ENCODE measurements around the gene QPCTL.
A peak's percentile ranks its signal among the peaks of the same experiment; 100 is the strongest.

Gene QPCTL

GRCh38 chr19:45664575-45664974, 27.9 kb upstream of the QPCTL start:
- no peak for TF ChIP-seq CTCF (conservative IDR thresholded peaks at IDR 0.05; ENCODE audit: low read length)
- H3K4me3 ChIP-seq (ENCODE audit: low read length): no peak overlapping the region
- DNase-seq (ENCODE audit: low read depth): peak; percentile 14

GRCh38 chr19:45667620-45668341, 24.7 kb upstream of the QPCTL start, which contains the start of gene GIPR:
Gene GIPR (plus strand): TSS chr19:45668221. CDS start chr19:45669521, 1,300 bp downstream.
- peak; percentile 8 for DNase-seq (ENCODE audit: low read depth)
- H3K4me3 ChIP-seq (ENCODE audit: low read length): peak within 1 kb of the TSS; percentile 63
- TF ChIP-seq CTCF (conservative IDR thresholded peaks at IDR 0.05; ENCODE audit: low read length): no peak

- no peak for TF ChIP-seq CTCF (conservative IDR thresholded peaks at IDR 0.05; ENCODE audit: low read length)
- peak overlapping the region; percentile 63 for H3K4me3 ChIP-seq (ENCODE audit: low read length)
- no peak for DNase-seq (ENCODE audit: low read depth)
Measured at GRCh38 chr19:45668342-45668871, 24.1 kb upstream of the QPCTL start.

- H3K4me3 ChIP-seq (ENCODE audit: low read length): no peak overlapping the region
- no peak for TF ChIP-seq CTCF (conservative IDR thresholded peaks at IDR 0.05; ENCODE audit: low read length)
- DNase-seq (ENCODE audit: low read depth): peak; percentile 42
Measured at GRCh38 chr19:45670670-45671453, 21.6 kb upstream of the QPCTL start.

GRCh38 chr19:45674946-45675345, 17.5 kb upstream of the QPCTL start:
- H3K4me3 ChIP-seq (ENCODE audit: low read length): no peak overlapping the region
- DNase-seq (ENCODE audit: low read depth): no peak
- TF ChIP-seq CTCF (conservative IDR thresholded peaks at IDR 0.05; ENCODE audit: low read length): no peak

- no peak for TF ChIP-seq CTCF (conservative IDR thresholded peaks at IDR 0.05; ENCODE audit: low read length)
- DNase-seq (ENCODE audit: low read depth): no peak
- H3K4me3 ChIP-seq (ENCODE audit: low read length): peak overlapping the region; percentile 22; the same call in 1 of the 2 replicates
Measured at GRCh38 chr19:45676851-45677263, 15.6 kb upstream of the QPCTL start.

Data from AG10803 (cell line).